ENCODE results near the gene DNAJC17.

- TF ChIP-seq CEBPB (IDR thresholded peaks at IDR 0.05; ENCODE audit: borderline replicate concordance, low read depth, low read length) (no peak), SP4 (CRISPR knock-in tag; IDR thresholded peaks at IDR 0.05) (no peak), POLR2AphosphoS5 (IDR thresholded peaks at IDR 0.05; ENCODE audit: low read depth, low read length) (no peak), CTCF (CRISPR knock-in tag; IDR thresholded peaks at IDR 0.05) (no peak), DNMT1 (CRISPR knock-in tag; IDR thresholded peaks at IDR 0.05) (no peak), PCBP2 (optimal IDR thresholded peaks at IDR 0.05; ENCODE audit: low read depth, low read length, poor library complexity, severe bottlenecking) (no peak), ZNF589 (CRISPR knock-in tag; conservative IDR thresholded peaks at IDR 0.05) (no peak), JUND (CRISPR knock-in tag; IDR thresholded peaks at IDR 0.05) (no peak), KDM1A (CRISPR knock-in tag; IDR thresholded peaks at IDR 0.05) (no peak), NR2C2 (CRISPR knock-in tag; IDR thresholded peaks at IDR 0.05; ENCODE audit: borderline replicate concordance) (no peak), YY1 (IDR thresholded peaks at IDR 0.05; ENCODE audit: insufficient read depth, insufficient replicate concordance, low read depth, low read length) (no peak), SETDB1 (CRISPR knock-in tag; IDR thresholded peaks at IDR 0.05; ENCODE audit: borderline replicate concordance) (no peak), MIER3 (CRISPR knock-in tag; IDR thresholded peaks at IDR 0.05; ENCODE audit: borderline replicate concordance) (no peak), NFATC3 (CRISPR knock-in tag; IDR thresholded peaks at IDR 0.05) (no peak)
Observed at GRCh38 chr15:40853241-40853890, 46.1 kb upstream of the DNAJC17 start.

All from HepG2 (cell line).